H1 (cell line): Measurements from ENCODE around the gene APOA1. TPM values are rescaled to one million over a fixed set of nuclear protein-coding genes. Genes with fewer than 3 reads are reported as not detected.
A peak's percentile ranks its signal among the peaks of the same experiment; 100 is the strongest.

Source experiments
- CTCF ChIA-PET: fragments of 300-600 bp; sonication (Branson Sonifier 250); formaldehyde crosslinking; loops from one replicate; lab custom pipeline; 2021; ENCODE audit not compliant: partially characterized antibody; lab: Charles Lee
- POLR2A ChIA-PET: fragments of 300-600 bp; sonication (Branson Sonifier 250); formaldehyde crosslinking; loops from one replicate; lab custom pipeline; 2021; ENCODE audit warnings: inconsistent platforms; ENCODE audit not compliant: partially characterized antibody; lab: Charles Lee
- DNase-seq, 2 experiments: peaks; one replicate each; pipeline versions ENCODE4 v3.0.0 to v3.0.0-alpha.2; 2010 to 2022; ENCODE audit warnings: low spot score in 2 of 2, low read depth in 1 of 2, mixed read lengths in 1 of 2
- FAIRE-seq: peaks from 2 replicates; lab custom pipeline; 2011; peaks lifted over from hg19 to GRCh38; lab: Jason Lieb, UNC
- H2AFZ ChIP-seq: 2 replicates; pipeline ENCODE4 v1.8.1; 2012; ENCODE audit warnings: low read length, inconsistent platforms
- H2AK5ac ChIP-seq: 2 replicates; pipeline ENCODE4 v1.6.1; 2013; ENCODE audit warnings: low read depth, low read length
- H2BK120ac ChIP-seq: replicated peaks from 2 replicates; pipeline ENCODE3; 2013; ENCODE audit warnings: low read depth, low read length, inconsistent platforms
- H2BK12ac ChIP-seq: 2 replicates; pipeline ENCODE4 v1.6.1; 2013; ENCODE audit warnings: low read depth, low read length
- H2BK15ac ChIP-seq: 2 replicates; pipeline ENCODE4 v1.6.1; 2013; ENCODE audit warnings: low read length
- H2BK20ac ChIP-seq: 2 replicates; pipeline ENCODE4 v1.6.1; 2013; ENCODE audit warnings: low read length
- H2BK5ac ChIP-seq: 2 replicates; pipeline ENCODE4 v1.6.1; 2013; ENCODE audit warnings: low read depth, low read length
- H3K14ac ChIP-seq: 2 replicates; pipeline ENCODE4 v1.6.1; 2013; ENCODE audit warnings: inconsistent platforms; ENCODE audit not compliant: insufficient read length
- H3K18ac ChIP-seq: 2 replicates; pipeline ENCODE4 v1.6.1; 2013; ENCODE audit warnings: low read length; ENCODE audit errors: extremely low read depth
- H3K23ac ChIP-seq: 2 replicates; pipeline ENCODE4 v1.6.1; 2013; ENCODE audit warnings: inconsistent platforms; ENCODE audit not compliant: insufficient read length
- H3K23me2 ChIP-seq: 2 replicates; pipeline ENCODE4 v1.6.1; 2013; ENCODE audit warnings: low read depth, low read length
- H3K27ac ChIP-seq: 2 replicates; pipeline ENCODE4 v1.6.1; 2011; ENCODE audit warnings: low read depth, low read length, inconsistent platforms
- H3K27me3 ChIP-seq, 4 experiments: replicated peaks in 1 of 4; 1 replicate in 1 of 4; 2 replicates in 3 of 4; pipeline versions ENCODE4 v1.6.1 to v1.8.1; 2011 to 2013; ENCODE audit warnings: low read length in 3 of 4, mild to moderate bottlenecking in 3 of 4, inconsistent platforms in 2 of 4, mixed read lengths in 2 of 4, moderate library complexity in 1 of 4; ENCODE audit not compliant: control insufficient read depth in 3 of 4, insufficient read depth in 3 of 4; ENCODE audit errors: extremely low read depth in 1 of 4
- H3K36me3 ChIP-seq, 4 experiments: 2 replicates each; pipeline versions ENCODE4 v1.6.1 to v1.8.1; 2011 to 2013; ENCODE audit warnings: mild to moderate bottlenecking in 4 of 4, low read length in 3 of 4, moderate library complexity in 2 of 4, control low read depth in 1 of 4, inconsistent platforms in 1 of 4; ENCODE audit not compliant: insufficient read depth in 4 of 4, control insufficient read depth in 2 of 4
- H3K4ac ChIP-seq: replicated peaks from 2 replicates; pipeline ENCODE3; 2013; ENCODE audit warnings: low read length, low read depth, mixed read lengths, inconsistent platforms; ENCODE audit not compliant: insufficient read length
- H3K4me1 ChIP-seq, 4 experiments: replicated peaks in 1 of 4; 1 replicate in 1 of 4; 2 replicates in 3 of 4; pipeline versions ENCODE4 v1.6.1 to v1.8.1; 2011 to 2013; ENCODE audit warnings: low read length in 3 of 4, inconsistent platforms in 2 of 4, mixed read lengths in 1 of 4; ENCODE audit not compliant: insufficient read depth in 4 of 4, control insufficient read depth in 3 of 4
- H3K4me2 ChIP-seq, 2 experiments: 2 replicates each; pipeline versions ENCODE4 v1.6.1 to v1.8.1; 2011 to 2013; ENCODE audit warnings: low read depth in 2 of 2, low read length in 2 of 2, control low read depth in 1 of 2, inconsistent platforms in 1 of 2, mild to moderate bottlenecking in 1 of 2; ENCODE audit not compliant: insufficient read depth in 1 of 2
- H3K4me3 ChIP-seq, 4 experiments: fragments of 200-600, 300-600 bp in 1 of 4; sonication (generic), shearing (Covaris generic), sonication (Bioruptor Twin) in 1 of 4; 2 replicates each; pipeline versions ENCODE4 v1.5.1 to v1.8.1; 2011 to 2016; ENCODE audit warnings: low read length in 4 of 4, low read depth in 3 of 4, control low read depth in 2 of 4, inconsistent platforms in 2 of 4, mild to moderate bottlenecking in 2 of 4, mixed read lengths in 1 of 4, moderate library complexity in 1 of 4; ENCODE audit not compliant: insufficient read depth in 2 of 4; ENCODE audit errors: extremely low read depth in 1 of 4
- H3K56ac ChIP-seq: replicated peaks from 2 replicates; pipeline ENCODE3; 2013; ENCODE audit warnings: low read depth, mild to moderate bottlenecking, mixed read lengths, low read length, inconsistent platforms; ENCODE audit not compliant: insufficient read length
- H3K79me1 ChIP-seq: 2 replicates; pipeline ENCODE4 v1.6.1; 2013; ENCODE audit warnings: low read depth, low read length, control low read depth
- H3K79me2 ChIP-seq, 2 experiments: 2 replicates each; pipeline versions ENCODE4 v1.6.1 to v1.8.1; 2012 to 2013; ENCODE audit warnings: low read length in 2 of 2, mild to moderate bottlenecking in 2 of 2, inconsistent platforms in 1 of 2; ENCODE audit not compliant: insufficient read depth in 2 of 2, control insufficient read depth in 1 of 2
- H3K9ac ChIP-seq, 4 experiments: replicated peaks in 1 of 4; 1 replicate in 1 of 4; 2 replicates in 3 of 4; pipeline versions ENCODE4 v1.6.1 to v1.8.1; 2011 to 2013; ENCODE audit warnings: low read depth in 3 of 4, low read length in 3 of 4, control low read depth in 2 of 4, mild to moderate bottlenecking in 2 of 4, moderate library complexity in 2 of 4, inconsistent platforms in 1 of 4; ENCODE audit errors: extremely low read depth in 1 of 4
- H3K9me3 ChIP-seq, 2 experiments: 2 replicates each; pipeline versions ENCODE4 v1.6.1 to v1.8.1; 2012 to 2013; ENCODE audit warnings: mild to moderate bottlenecking in 2 of 2, moderate library complexity in 2 of 2, control low read depth in 1 of 2, inconsistent platforms in 1 of 2, low read depth in 1 of 2, low read length in 1 of 2, mixed read lengths in 1 of 2; ENCODE audit not compliant: insufficient read depth in 2 of 2
- H4K20me1 ChIP-seq, 2 experiments: replicated peaks in 1 of 2; 2 replicates each; pipeline versions ENCODE3 to v1.8.1; 2011 to 2013; ENCODE audit warnings: inconsistent platforms in 2 of 2, low read length in 2 of 2, mild to moderate bottlenecking in 1 of 2; ENCODE audit not compliant: insufficient read depth in 2 of 2, control insufficient read depth in 1 of 2
- H4K5ac ChIP-seq: 2 replicates; pipeline ENCODE4 v1.6.1; 2013; ENCODE audit warnings: low read length, low read depth, mixed read lengths, inconsistent platforms; ENCODE audit not compliant: insufficient read length
- H4K8ac ChIP-seq: 2 replicates; pipeline ENCODE4 v1.8.0; 2013; ENCODE audit warnings: mild to moderate bottlenecking, moderate library complexity, low read length, inconsistent platforms; ENCODE audit not compliant: insufficient read depth; ENCODE audit errors: extremely low read depth
- H4K91ac ChIP-seq: replicated peaks from 2 replicates; pipeline ENCODE3; 2013; ENCODE audit warnings: low read length, mixed read lengths, inconsistent platforms; ENCODE audit not compliant: insufficient read length
- SIN3A ChIP-seq, 2 experiments: IDR thresholded peaks in 1 of 2; conservative IDR thresholded peaks in 1 of 2; 2 replicates each; pipeline ENCODE4 v1.6.1; 2011 to 2012; ENCODE audit warnings: low read length in 2 of 2, improper control_type of control experiment in 1 of 2, low read depth in 1 of 2, mild to moderate bottlenecking in 1 of 2
- SP1 ChIP-seq: IDR thresholded peaks from 2 replicates; pipeline ENCODE4 v1.6.1; 2011; ENCODE audit warnings: low read depth, low read length
- WGBS, 2 experiments: shearing (Covaris generic) in 1 of 2; methylation state at CpG; one replicate each; pipeline versions ENCODE4 v1.1.6 to v1.1.7; 2013 to 2015; ENCODE audit warnings: low lambda C conversion rate in 2 of 2, mixed read lengths in 2 of 2, inconsistent platforms in 1 of 2, low coverage in 1 of 2, missing lambda C conversion rate in 1 of 2; ENCODE audit not compliant: insufficient replicate concordance in 2 of 2, insufficient coverage in 1 of 2, insufficient read length in 1 of 2; ENCODE audit errors: extremely low coverage in 1 of 2, missing lambda C conversion rate in 1 of 2; 5-methylcytosine and 5-hydroxymethylcytosine counted together
- polyA plus RNA-seq, 7 experiments: library from polyadenylated mRNA; depleted of rRNA in 3 of 7; stranded (reverse) in 5 of 7; unstranded in 2 of 7; fragments of >200 nt in 5 of 7; fragments of 200-250 nt in 2 of 7; gene quantifications; 1 replicate in 5 of 7; 2 replicates in 1 of 7; 4 replicates in 1 of 7; pipeline versions ENCODE4 v1.2.1 to v1.2.3, GENCODE V29; 2011 to 2013; ENCODE audit warnings: missing spikeins in 2 of 7, mixed read lengths in 2 of 7
- total RNA-seq: library from RNA; stranded (reverse); fragmentation: NEBNext Ultra II Directional; extraction: Animal tissue kit (Norgen Biotek cat#: 25700); gene quantifications from 2 replicates; pipeline ENCODE4 v1.2.1, GENCODE V29; 2021
- TF ChIP-seq, protein P1 (sequence below): IDR thresholded peaks from 2 replicates; pipeline ENCODE4 v1.6.1; 2012; ENCODE audit warnings: inconsistent platforms

The APOA1 gene
- total and polyA plus RNA-seq, 2 of the 8 experiments (the other 6 are each of a cell fraction or from before 2014, with no cell fraction given): 0.80 TPM; not detected in 1

DNA sequence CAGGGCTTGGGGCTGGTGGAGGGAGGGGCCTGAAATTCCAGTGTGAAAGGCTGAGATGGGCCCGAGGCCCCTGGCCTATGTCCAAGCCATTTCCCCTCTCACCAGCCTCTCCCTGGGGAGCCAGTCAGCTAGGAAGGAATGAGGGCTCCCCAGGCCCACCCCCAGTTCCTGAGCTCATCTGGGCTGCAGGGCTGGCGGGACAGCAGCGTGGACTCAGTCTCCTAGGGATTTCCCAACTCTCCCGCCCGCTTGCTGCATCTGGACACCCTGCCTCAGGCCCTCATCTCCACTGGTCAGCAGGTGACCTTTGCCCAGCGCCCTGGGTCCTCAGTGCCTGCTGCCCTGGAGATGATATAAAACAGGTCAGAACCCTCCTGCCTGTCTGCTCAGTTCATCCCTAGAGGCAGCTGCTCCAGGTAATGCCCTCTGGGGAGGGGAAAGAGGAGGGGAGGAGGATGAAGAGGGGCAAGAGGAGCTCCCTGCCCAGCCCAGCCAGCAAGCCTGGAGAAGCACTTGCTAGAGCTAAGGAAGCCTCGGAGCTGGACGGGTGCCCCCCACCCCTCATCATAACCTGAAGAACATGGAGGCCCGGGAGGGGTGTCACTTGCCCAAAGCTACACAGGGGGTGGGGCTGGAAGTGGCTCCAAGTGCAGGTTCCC is 7.8 kb downstream of the APOA1 start, which contains the start of gene APOC3:
TSS of gene APOC3 (plus strand) at position 383 of the 659 bp plus-strand sequence. CDS start 676 bp downstream, outside the sequence.
- Histone ChIP-seq H3K4me2 (no peak within 1 kb of the TSS), H3K79me1 (no peaks in the 10 kb centered on the region), H2AFZ (no peak within 1 kb of the TSS), H3K18ac (no peak within 1 kb of the TSS), H2BK120ac (no peak within 1 kb of the TSS), H3K36me3 (no peaks in the 10 kb centered on the region), H3K27ac (no peak within 1 kb of the TSS), H3K27me3 (no peaks in the 10 kb centered on the region; a peak in 1 of 7 replicates), H3K56ac (no peak within 1 kb of the TSS), H3K4me3 (no peak within 1 kb of the TSS), H3K23me2 (no peaks in the 10 kb centered on the region), H3K9me3 (no peaks in the 10 kb centered on the region; a peak in 1 of 4 replicates), H2BK20ac (no peak within 1 kb of the TSS), H2BK12ac (no peak within 1 kb of the TSS), H3K23ac (no peak within 1 kb of the TSS), H3K79me2 (no peaks in the 10 kb centered on the region), H2AK5ac (no peak within 1 kb of the TSS), H3K4me1 (peaks cover 0 to under 1% (median under 1%) of the 10 kb centered on the region in 4 experiments; a peak in 1 of 7 replicates), H2BK5ac (no peak within 1 kb of the TSS), H4K5ac (no peak within 1 kb of the TSS), H4K8ac (peak within 1 kb of the TSS; percentile 59), H4K20me1 (no peaks in the 10 kb centered on the region), H3K14ac (no peak within 1 kb of the TSS), H4K91ac (no peak within 1 kb of the TSS), H3K4ac (no peak within 1 kb of the TSS), H2BK15ac (no peak within 1 kb of the TSS), H3K9ac (no peak within 1 kb of the TSS)
- TF ChIP-seq, protein P1, sequence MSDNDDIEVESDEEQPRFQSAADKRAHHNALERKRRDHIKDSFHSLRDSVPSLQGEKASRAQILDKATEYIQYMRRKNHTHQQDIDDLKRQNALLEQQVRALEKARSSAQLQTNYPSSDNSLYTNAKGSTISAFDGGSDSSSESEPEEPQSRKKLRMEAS: no peak
- TF ChIP-seq SIN3A (conservative IDR thresholded peaks at IDR 0.05 in 1 of 2, IDR thresholded peaks at IDR 0.05 in 1 of 2; ENCODE audit: low read depth in 1 of 2, low read length in 2 of 2) (no peak), SP1 (no peak)
- CTCF ChIA-PET: interaction anchor here (0.6 to 12.2 kb wide), 6 partner anchors 9 to 351 kb away, joined by 3 to 237 read pairs (median 3); partner anchors contain the start of genes APOA5 and ZPR1
- FAIRE-seq: no peak
- WGBS, 2 experiments: 85% methylated on average over 6 of the region's 9 CpGs; no CpG with 5 or more reads in 1 of the 2 experiments
- POLR2A ChIA-PET: interaction anchor here (0.7 to 1.1 kb wide), 3 partner anchors 9 to 56 kb away, joined by 3 read pairs; no protein-coding TSS in a partner anchor
- no peak for DNase-seq
